Urinary bladder (tissue), 2 donors: ENCODE results near the gene PTEN. TPM values are rescaled to one million over a fixed set of nuclear protein-coding genes. Genes with fewer than 3 reads are reported as not detected.

Experiments used
- polyA plus RNA-seq: library from polyadenylated mRNA; stranded (reverse); fragments of 200-250 nt; gene quantifications from one replicate; pipeline ENCODE4 v1.2.3, GENCODE V29; 2013
- small RNA-seq: library from RNA; depleted of rRNA; stranded (forward); fragments of <200 nt; gene quantifications from one replicate; pipeline ENCODE3, GENCODE V24; 2014
- total RNA-seq: library from RNA; depleted of rRNA; stranded (reverse); fragments of >200 nt; gene quantifications from one replicate; pipeline ENCODE4 v1.2.3, GENCODE V29; 2014
- donor health status: healthy.

The PTEN gene
- total and polyA plus RNA-seq, 2 donors: 37.6 to 308 TPM

Small RNA genes lying within 50 kb of the gene (small RNA-seq; reads per million reads assigned to genes)
- gene RF00284 (not detected), gene RN7SL78P (not detected)

Other genes with a start within 250 kb of the PTEN start
- gene PAPSS2, start 203.7 kb upstream of the PTEN start, total RNA-seq: 40.2 TPM
- 10.2 TPM for gene PAPSS2, start 203.7 kb upstream of the PTEN start, polyA plus RNA-seq
- gene ATAD1, start 45.4 kb upstream of the PTEN start, total RNA-seq: 60.6 TPM
- gene ATAD1, start 45.4 kb upstream of the PTEN start, polyA plus RNA-seq: 30.7 TPM
- gene KLLN, start 92 bp upstream of the PTEN start, total RNA-seq: 0.63 TPM
- gene KLLN, start 92 bp upstream of the PTEN start, polyA plus RNA-seq: 0.46 TPM